ENCODE measurements around the gene ARGLU1. TPM values are rescaled to one million over a fixed set of nuclear protein-coding genes. Genes with fewer than 3 reads are reported as not detected.

Gene ARGLU1
- total RNA-seq, 1 experiment from 2014 or later, result 31.8 TPM

DNA sequence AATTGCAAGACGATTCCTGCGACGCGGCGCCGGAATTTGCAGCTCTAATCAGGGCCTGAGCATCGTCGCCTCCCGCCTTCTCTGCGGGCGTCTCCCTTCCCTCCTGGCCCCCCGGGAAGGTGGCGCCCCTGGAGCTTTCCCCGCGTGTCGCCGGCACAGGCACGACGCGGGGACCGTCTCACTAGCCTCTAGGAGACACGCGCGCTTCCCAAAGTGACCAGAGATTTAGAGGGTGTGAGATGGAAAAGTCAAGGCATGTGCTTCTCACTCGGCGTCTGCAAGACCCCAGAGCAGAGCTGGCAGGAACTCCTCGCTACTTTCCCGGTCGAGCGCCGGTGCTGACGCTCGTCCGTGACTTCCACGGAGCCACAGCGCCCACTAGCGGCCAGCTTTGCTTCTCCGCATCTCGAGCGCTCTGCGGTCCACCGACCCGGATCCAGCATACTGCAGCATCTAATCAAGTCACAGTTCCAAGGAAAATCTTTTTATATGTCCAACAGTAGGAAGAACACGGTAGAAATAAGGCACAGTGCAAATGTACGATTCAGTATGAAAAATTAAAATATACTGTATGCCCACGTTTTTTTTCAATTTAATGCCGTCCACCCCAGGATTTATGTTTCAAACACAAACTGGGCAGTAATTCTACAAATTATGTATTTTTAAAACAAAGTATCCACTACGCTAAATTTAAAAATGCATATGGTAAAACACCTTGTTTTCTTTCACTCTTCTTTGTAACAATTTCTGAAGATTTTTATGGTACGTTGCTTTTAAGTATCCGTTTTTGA is 31.5 kb downstream of the ARGLU1 start:
- H3K79me2 ChIP-seq (ENCODE audit: low read length), result peaks cover 34% of the 10 kb centered on the region
- H3F3A ChIP-seq (ENCODE audit: low read length, unreplicated experiment), result no peaks in the 10 kb centered on the region
- H3K9me2 ChIP-seq (replicated peaks; ENCODE audit: low read length), result no peaks in the 10 kb centered on the region
- DNase-seq (peak; percentile 85), ATAC-seq (peak; percentile 27)
- peak overlapping the region; percentile 79 for H3K4me3 ChIP-seq (ENCODE audit: low read length)
- BruUV-seq (replicated peaks), result no TSS peak
- intact Hi-C loops (cut with micrococcal nuclease), result loop anchor here (1.0 to 10.0 kb wide), 5 partner anchors 84 to 1965 kb away; no protein-coding TSS in a partner anchor
- CTCF ChIA-PET, result interaction anchor here (0.5 to 1.2 kb wide), 3 partner anchors 84 to 1960 kb away, joined by 3 to 7 read pairs (median 5); no protein-coding TSS in a partner anchor
- H3K27me3 ChIP-seq (ENCODE audit: low read length), result no peaks in the 10 kb centered on the region
- TF ChIP-seq EZH2phosphoT487 (IDR thresholded peaks at IDR 0.05; ENCODE audit: borderline replicate concordance, low read length), result no peak
- TF ChIP-seq, protein P1, sequence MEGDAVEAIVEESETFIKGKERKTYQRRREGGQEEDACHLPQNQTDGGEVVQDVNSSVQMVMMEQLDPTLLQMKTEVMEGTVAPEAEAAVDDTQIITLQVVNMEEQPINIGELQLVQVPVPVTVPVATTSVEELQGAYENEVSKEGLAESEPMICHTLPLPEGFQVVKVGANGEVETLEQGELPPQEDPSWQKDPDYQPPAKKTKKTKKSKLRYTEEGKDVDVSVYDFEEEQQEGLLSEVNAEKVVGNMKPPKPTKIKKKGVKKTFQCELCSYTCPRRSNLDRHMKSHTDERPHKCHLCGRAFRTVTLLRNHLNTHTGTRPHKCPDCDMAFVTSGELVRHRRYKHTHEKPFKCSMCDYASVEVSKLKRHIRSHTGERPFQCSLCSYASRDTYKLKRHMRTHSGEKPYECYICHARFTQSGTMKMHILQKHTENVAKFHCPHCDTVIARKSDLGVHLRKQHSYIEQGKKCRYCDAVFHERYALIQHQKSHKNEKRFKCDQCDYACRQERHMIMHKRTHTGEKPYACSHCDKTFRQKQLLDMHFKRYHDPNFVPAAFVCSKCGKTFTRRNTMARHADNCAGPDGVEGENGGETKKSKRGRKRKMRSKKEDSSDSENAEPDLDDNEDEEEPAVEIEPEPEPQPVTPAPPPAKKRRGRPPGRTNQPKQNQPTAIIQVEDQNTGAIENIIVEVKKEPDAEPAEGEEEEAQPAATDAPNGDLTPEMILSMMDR (conservative IDR thresholded peaks at IDR 0.05; ENCODE audit: low read depth, low read length), result peak; percentile 89
- H4K20me1 ChIP-seq (ENCODE audit: low read length), result peaks cover 18% of the 10 kb centered on the region; the same call in 1 of the 2 replicates
- peak overlapping the region; percentile 80 for H2AFZ ChIP-seq (ENCODE audit: low read length)
- H3K4me1 ChIP-seq (ENCODE audit: insufficient read depth, low read length), result peaks cover 6% of the 10 kb centered on the region; the same call in 1 of the 2 replicates
- POLR2A ChIA-PET (ENCODE audit: unreplicated experiment), result no interaction called here
- no peaks in the 10 kb centered on the region for H3K9me3 ChIP-seq (ENCODE audit: low read length)
- peaks cover 7% of the 10 kb centered on the region; the same call in 1 of the 2 replicates for H3K36me3 ChIP-seq (ENCODE audit: low read depth, low read length)
- H3K9ac ChIP-seq (ENCODE audit: low read length), result peak overlapping the region; percentile 55
- H3K27ac ChIP-seq (ENCODE audit: low read length), result no peak overlapping the region
- peak overlapping the region; percentile 99 for H3K4me2 ChIP-seq (ENCODE audit: low read length)

DNA sequence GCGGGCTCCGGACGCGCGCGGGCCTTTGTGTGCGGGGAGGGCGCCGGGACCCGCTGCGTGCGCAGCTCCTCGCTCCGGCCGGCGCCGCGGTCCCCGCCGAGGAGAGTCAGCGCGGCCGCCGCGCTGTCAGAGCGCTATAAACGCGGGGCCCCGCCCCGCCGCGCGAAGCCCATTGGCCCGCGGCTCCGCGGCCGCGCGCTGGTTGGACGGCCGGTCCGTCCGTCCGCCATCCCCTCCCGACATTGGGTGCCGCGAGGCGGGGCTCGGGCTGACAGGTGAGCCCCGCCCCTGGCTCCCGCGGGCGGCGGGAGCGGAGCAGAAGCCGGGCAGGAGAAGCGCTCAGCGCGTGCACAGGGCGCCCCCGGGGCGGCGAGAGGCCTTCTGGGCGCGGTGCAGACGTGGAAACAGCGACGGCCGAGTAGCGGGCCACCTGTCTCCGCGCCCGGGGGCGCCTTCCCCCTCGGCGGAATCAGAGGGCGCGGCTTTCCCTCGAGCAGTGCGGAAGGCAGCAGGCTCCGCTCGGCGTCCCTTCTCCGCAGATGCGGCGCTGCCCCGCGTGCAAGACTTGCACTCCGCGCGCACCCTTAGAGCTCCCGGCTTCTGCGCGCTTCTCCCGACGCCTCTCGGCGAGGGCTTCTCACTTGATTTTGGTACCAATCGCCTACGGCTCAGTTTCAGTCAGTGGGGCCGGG is 32.2 kb downstream of the ARGLU1 start, which contains the start of gene EFNB2:
TSS of gene EFNB2 (minus strand) at position 111 of the 692 bp plus-strand sequence. CDS start 698 bp downstream, outside the sequence.
- Histone ChIP-seq H3K79me2 (ENCODE audit: low read length) (peaks cover 41% of the 10 kb centered on the region), H3K9ac (ENCODE audit: low read length) (peak within 1 kb of the TSS; percentile 72), H3F3A (ENCODE audit: low read length, unreplicated experiment) (no peaks in the 10 kb centered on the region), H3K9me3 (ENCODE audit: low read length) (no peaks in the 10 kb centered on the region), H3K9me2 (replicated peaks; ENCODE audit: low read length) (no peaks in the 10 kb centered on the region), H3K4me2 (ENCODE audit: low read length) (peak within 1 kb of the TSS; percentile 99), H2AFZ (ENCODE audit: low read length) (peak within 1 kb of the TSS; percentile 80), H3K4me3 (ENCODE audit: low read length) (peak within 1 kb of the TSS; percentile 84), H4K20me1 (ENCODE audit: low read length) (peaks cover 22% of the 10 kb centered on the region; the same call in 1 of the 2 replicates), H3K36me3 (ENCODE audit: low read depth, low read length) (peaks cover 2% of the 10 kb centered on the region; the same call in 1 of the 2 replicates), H3K27me3 (ENCODE audit: low read length) (no peaks in the 10 kb centered on the region), H3K4me1 (ENCODE audit: insufficient read depth, low read length) (peaks cover 13% of the 10 kb centered on the region), H3K27ac (ENCODE audit: low read length) (no peak within 1 kb of the TSS)
- BruUV-seq (replicated peaks), result no TSS peak
- DNase-seq (peak; percentile 94), ATAC-seq (peak; percentile 70)
- TF ChIP-seq EZH2 (IDR thresholded peaks at IDR 0.05; ENCODE audit: low read length, unreplicated experiment), result no peak
- TF ChIP-seq EZH2phosphoT487 (IDR thresholded peaks at IDR 0.05; ENCODE audit: borderline replicate concordance, low read length), result no peak
- TF ChIP-seq, protein P1 (conservative IDR thresholded peaks at IDR 0.05; ENCODE audit: low read depth, low read length), result no peak
- POLR2A ChIA-PET (ENCODE audit: unreplicated experiment), result interaction anchor here (0.6 kb wide), 3 partner anchors 30 to 1398 kb away, joined by 3 to 4 read pairs (median 4); no protein-coding TSS in a partner anchor
- intact Hi-C loops (cut with micrococcal nuclease), result loop anchor here (1.0 to 10.0 kb wide), 7 partner anchors 85 to 1964 kb away; no protein-coding TSS in a partner anchor
- CTCF ChIA-PET, result interaction anchor here (1.2 kb wide), 1 partner anchor 85 kb away, joined by 7 read pairs; no protein-coding TSS in a partner anchor

Measured in PC-3 (cell line).